A549 (cell line): ENCODE results near the gene B4GALT1. TPM values are rescaled to one million over a fixed set of nuclear protein-coding genes. Genes with fewer than 3 reads are reported as not detected.

Source experiments
- ATAC-seq, 2 experiments: fragments of 200-7000 bp in 1 of 2; fragments of >200 bp in 1 of 2; cut with Nextera tagmentation in 1 of 2; cut with Tn5 transposase in 1 of 2; 3 replicates each; pipeline versions ENCODE4 v1.8.0 to v1.9.1; 2018 to 2020; ENCODE audit warnings: mild to moderate bottlenecking in 1 of 2, moderate library complexity in 1 of 2
- CTCF ChIA-PET: fragments of 300-600 bp; sonication (Branson Sonifier 250); formaldehyde crosslinking; extraction: SDS; loops from one replicate; lab custom pipeline; 2021; ENCODE audit warnings: antibody characterized with exemption, inconsistent platforms; lab: Yijun Ruan, JAX
- POLR2A ChIA-PET: fragments of 350-600 bp; formaldehyde crosslinking; extraction: SDS; loops from one replicate; lab custom pipeline; 2021; ENCODE audit warnings: antibody characterized with exemption, inconsistent platforms; lab: Yijun Ruan, JAX
- DNase-seq, 2 experiments: peaks; one replicate each; pipeline versions ENCODE4 v3.0.0 to v3.0.0-alpha.2; 2011 to 2016; ENCODE audit warnings: low read depth in 1 of 2, low spot score in 1 of 2
- FAIRE-seq: peaks from 2 replicates; lab custom pipeline; 2011; peaks lifted over from hg19 to GRCh38; lab: Jason Lieb, UNC
- H3K27ac ChIP-seq, 2 experiments: fragments of >200 bp; sonication (Bioruptor Twin); formaldehyde crosslinking; 3 replicates each; pipeline ENCODE4 v1.5.1; 2016 to 2017
- H3K4me1 ChIP-seq: fragments of >200 bp; sonication (Bioruptor Twin); formaldehyde crosslinking; 3 replicates; pipeline ENCODE4 v1.6.1; 2016
- H3K4me2 ChIP-seq: fragments of >200 bp; sonication (Bioruptor Twin); formaldehyde crosslinking; 3 replicates; pipeline ENCODE4 v1.6.1; 2016
- H3K4me3 ChIP-seq: fragments of >200 bp; sonication (Bioruptor Twin); formaldehyde crosslinking; 3 replicates; pipeline ENCODE4 v1.5.1; 2016
- H3K9me3 ChIP-seq: fragments of >200 bp; sonication (Bioruptor Twin); formaldehyde crosslinking; 3 replicates; pipeline ENCODE4 v1.6.1; 2016
- BHLHE40 ChIP-seq: IDR thresholded peaks from 2 replicates; pipeline ENCODE4 v1.6.1; 2012; ENCODE audit warnings: low read depth, low read length, inconsistent platforms
- CBX2 ChIP-seq: fragments of 200-600 bp; sonication (generic); IDR thresholded peaks from 2 replicates; pipeline ENCODE4 v1.6.1; 2016; ENCODE audit warnings: low read depth, mild to moderate bottlenecking, borderline replicate concordance
- CHD2 ChIP-seq: fragments of 150-350 bp; IDR thresholded peaks from 2 replicates; pipeline ENCODE4 v1.6.1; 2014; ENCODE audit warnings: low read length; ENCODE audit not compliant: partially characterized antibody
- EHMT2 ChIP-seq: fragments of 200-600 bp; sonication (generic); IDR thresholded peaks from 2 replicates; pipeline ENCODE4 v1.6.1; 2016; ENCODE audit warnings: antibody characterized with exemption, low read depth, mild to moderate bottlenecking, moderate library complexity
- ESRRA ChIP-seq: fragments of 150-350 bp; IDR thresholded peaks from 2 replicates; pipeline ENCODE4 v1.6.1; 2014; ENCODE audit warnings: mild to moderate bottlenecking, low read length, borderline replicate concordance
- FOSL2 ChIP-seq, 2 experiments: fragments of 450-650 bp in 1 of 2; fragments of >200 bp in 1 of 2; sonication (Bioruptor Twin) in 1 of 2; formaldehyde crosslinking; IDR thresholded peaks; 2 replicates each; pipeline versions ENCODE4 v1.5.0 to v1.6.1; 2016 to 2020; ENCODE audit warnings: mild to moderate bottlenecking in 1 of 2, moderate library complexity in 1 of 2
- FOXS1 ChIP-seq: fragments of 250-450 bp; sonication (Bioruptor Pico); IDR thresholded peaks from 2 replicates; pipeline ENCODE4 v1.5.0; 2020; ENCODE audit warnings: mild to moderate bottlenecking, moderate library complexity
- GATA3 ChIP-seq: IDR thresholded peaks from 2 replicates; pipeline ENCODE4 v1.6.1; 2012; ENCODE audit warnings: borderline replicate concordance
- HOXA7 ChIP-seq: fragments of 250-450 bp; sonication (Bioruptor Pico); IDR thresholded peaks from 2 replicates; pipeline ENCODE4 v1.5.0; 2020; ENCODE audit warnings: mild to moderate bottlenecking, moderate library complexity
- HOXB5 ChIP-seq: fragments of 250-450 bp; sonication (Bioruptor Pico); IDR thresholded peaks from 2 replicates; pipeline ENCODE4 v1.5.0; 2020; ENCODE audit warnings: mild to moderate bottlenecking, moderate library complexity
- JUN ChIP-seq, 2 experiments: fragments of >200 bp; sonication (Bioruptor Twin); formaldehyde crosslinking; IDR thresholded peaks; 2 replicates in 1 of 2; 3 replicates in 1 of 2; pipeline ENCODE4 v1.6.1; 2016 to 2017
- KDM1A ChIP-seq: fragments of 200-600 bp; sonication (generic); IDR thresholded peaks from 2 replicates; pipeline ENCODE4 v1.6.1; 2016; ENCODE audit warnings: low read depth, mild to moderate bottlenecking
- KDM5A ChIP-seq: fragments of 200-600 bp; sonication (generic); IDR thresholded peaks from 2 replicates; pipeline ENCODE4 v1.6.1; 2016; ENCODE audit warnings: antibody characterized with exemption, mild to moderate bottlenecking
- MAFK ChIP-seq: fragments of 450-650 bp; IDR thresholded peaks from 2 replicates; pipeline ENCODE4 v1.6.1; 2014; ENCODE audit not compliant: partially characterized antibody
- MAZ ChIP-seq: fragments of 150-350 bp; IDR thresholded peaks from 2 replicates; pipeline ENCODE4 v1.6.1; 2014; ENCODE audit warnings: antibody characterized with exemption, low read depth, low read length, borderline replicate concordance
- PHF8 ChIP-seq: fragments of 200-600 bp; sonication (generic); IDR thresholded peaks from 2 replicates; pipeline ENCODE4 v1.6.1; 2016; ENCODE audit warnings: low read depth, mild to moderate bottlenecking, antibody characterized with exemption, moderate library complexity, borderline replicate concordance
- POLR2AphosphoS2 ChIP-seq: conservative IDR thresholded peaks from 2 replicates; pipeline ENCODE4 v1.6.1; 2012; ENCODE audit warnings: low read length, improper control_type of control experiment, inconsistent platforms
- RARB ChIP-seq: fragments of 250-450 bp; sonication (Bioruptor Pico); IDR thresholded peaks from 2 replicates; pipeline ENCODE4 v1.8.0; 2021; ENCODE audit warnings: mild to moderate bottlenecking, moderate library complexity
- RCOR1 ChIP-seq: fragments of 150-350 bp; IDR thresholded peaks from 2 replicates; pipeline ENCODE4 v1.6.1; 2014; ENCODE audit warnings: antibody characterized with exemption, low read length, low read depth
- SREBF2 ChIP-seq: fragments of 450-650 bp; IDR thresholded peaks from 2 replicates; pipeline ENCODE4 v1.6.1; 2014; ENCODE audit warnings: mild to moderate bottlenecking, moderate library complexity
- TP53 ChIP-seq: fragments of 250-450 bp; sonication (Bioruptor Pico); IDR thresholded peaks from 2 replicates; pipeline ENCODE4 v1.5.0; 2021; ENCODE audit warnings: mild to moderate bottlenecking, moderate library complexity
- ZNF302 ChIP-seq: fragments of 250-450 bp; sonication (Bioruptor Pico); IDR thresholded peaks from 2 replicates; pipeline ENCODE4 v1.9.0; 2021; ENCODE audit warnings: inconsistent platforms, mild to moderate bottlenecking, moderate library complexity
- ZSCAN20 ChIP-seq: fragments of 250-450 bp; sonication (Bioruptor Pico); IDR thresholded peaks from 2 replicates; pipeline ENCODE4 v1.8.0; 2022; ENCODE audit warnings: mild to moderate bottlenecking, moderate library complexity
- WGBS: methylation state at CpG from one replicate; pipeline ENCODE4 v1.1.6; 2017; ENCODE audit errors: missing lambda C conversion rate; 5-methylcytosine and 5-hydroxymethylcytosine counted together
- polyA plus RNA-seq, 4 experiments: library from polyadenylated mRNA; depleted of rRNA in 3 of 4; stranded (reverse); fragments of >200 nt; fragmentation: RNase III in 1 of 4; extraction: RNeasy Plus Mini Kit Qiagen cat#74134 plus additional on column Dnase treatment in 1 of 4; gene quantifications; 2 replicates in 3 of 4; 3 replicates in 1 of 4; pipeline ENCODE4 v1.2.3, GENCODE V29; 2011 to 2017
- TF ChIP-seq, protein P1 (sequence below): IDR thresholded peaks from 2 replicates; pipeline ENCODE4 v1.6.1; 2012
- TF ChIP-seq, protein P2 (sequence below): fragments of 250-450 bp; sonication (Bioruptor Pico); IDR thresholded peaks from 2 replicates; pipeline ENCODE4 v1.5.0; 2020; ENCODE audit warnings: low read depth, mild to moderate bottlenecking, moderate library complexity
- TF ChIP-seq, protein P3 (sequence below): fragments of >200 bp; sonication (Bioruptor Twin); formaldehyde crosslinking; IDR thresholded peaks from 3 replicates; pipeline ENCODE4 v1.6.1; 2016

B4GALT1 gene
- polyA plus RNA-seq, 2 of the 4 experiments (the other 2 are of a cell fraction) = 167 to 180 TPM

DNA sequence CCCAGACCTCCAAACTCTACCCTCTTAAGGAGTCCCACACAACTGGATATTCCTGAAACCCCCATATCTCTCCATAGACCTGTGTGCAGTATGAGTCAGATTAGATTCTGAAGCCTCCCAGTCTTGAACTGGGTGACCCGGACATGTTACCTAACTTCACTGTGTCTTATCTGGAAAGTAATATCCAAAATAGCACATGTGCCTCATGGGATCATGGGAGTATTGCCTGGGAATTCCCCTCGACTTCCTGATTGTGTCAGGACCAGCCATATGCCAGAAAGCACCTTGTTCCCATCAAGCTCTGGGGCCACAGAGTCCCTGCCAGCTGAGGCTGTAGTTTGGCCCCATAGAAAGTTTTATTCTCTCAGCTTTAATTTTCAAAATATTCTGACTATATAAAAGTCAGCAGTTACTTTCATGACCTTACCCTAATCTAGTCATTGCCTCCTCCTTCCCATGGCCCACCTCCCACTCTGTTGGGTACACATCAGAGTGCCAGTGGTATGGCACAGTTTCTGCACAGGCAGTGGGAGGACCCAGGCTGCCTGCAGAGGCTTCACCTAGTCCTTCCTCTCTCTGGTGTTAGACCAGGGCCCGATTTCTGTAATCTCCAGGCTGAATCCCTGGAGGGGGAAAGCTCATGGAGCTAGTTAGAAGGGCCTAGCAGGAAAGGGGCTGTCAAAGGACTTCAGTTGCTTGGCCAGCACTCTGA is 19.5 kb upstream of the B4GALT1 start:
- 36% methylated on average over 3 of the region's 3 CpGs for WGBS
- Histone ChIP-seq H3K9me3 (no peaks in the 10 kb centered on the region), H3K4me1 (peaks cover 14% of the 10 kb centered on the region)
- CTCF ChIA-PET = interaction anchor here (0.6 to 2.7 kb wide), 6 partner anchors 10 to 114 kb away, joined by 3 to 12 read pairs (median 4); no protein-coding TSS in a partner anchor
- FAIRE-seq (no peak), ATAC-seq (peak in 1 of 2 experiments; percentile 61; a peak in 4 of 6 replicates), DNase-seq (peak in 1 of 2 experiments; percentile 25)
- TF ChIP-seq RCOR1 (no peak), EHMT2 (no peak), GATA3 (no peak), POLR2AphosphoS2 (no peak), FOXS1 (CRISPR knock-in tag) (no peak), HOXB5 (CRISPR knock-in tag) (no peak), BHLHE40 (no peak), SREBF2 (no peak), KDM5A (no peak)
- TF ChIP-seq, all 56 proteins: peak for 0
- POLR2A ChIA-PET = no interaction called here
- Histone ChIP-seq H3K4me3 (no peak overlapping the region), H3K4me2 (no peak overlapping the region), H3K27ac (peak overlapping the region in 1 of 2 experiments; percentile 6; a peak in 3 of 6 replicates)

DNA sequence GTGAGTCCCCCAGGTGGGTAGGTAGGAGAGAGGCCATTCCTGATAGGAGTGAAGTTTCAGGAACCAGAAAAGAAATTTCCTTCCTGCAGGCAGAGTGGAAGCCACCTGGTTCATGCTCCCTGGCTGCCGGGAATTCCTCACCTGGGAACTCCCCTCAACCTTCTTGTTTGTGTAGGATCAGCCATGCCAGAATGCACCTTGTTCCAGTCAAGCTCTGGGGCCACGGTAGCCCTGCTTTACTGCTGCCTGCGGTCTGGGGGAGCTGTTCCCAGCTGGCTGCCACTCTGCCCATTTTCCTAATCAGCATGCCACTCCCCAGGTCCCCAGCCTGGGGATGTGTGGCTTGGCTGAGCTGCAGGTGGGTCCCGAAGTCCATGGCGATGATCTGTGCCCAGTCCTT is 18.7 kb upstream of the B4GALT1 start:
- POLR2A ChIA-PET = no interaction called here
- Histone ChIP-seq H3K4me2 (no peak overlapping the region), H3K4me3 (no peak overlapping the region)

DNA sequence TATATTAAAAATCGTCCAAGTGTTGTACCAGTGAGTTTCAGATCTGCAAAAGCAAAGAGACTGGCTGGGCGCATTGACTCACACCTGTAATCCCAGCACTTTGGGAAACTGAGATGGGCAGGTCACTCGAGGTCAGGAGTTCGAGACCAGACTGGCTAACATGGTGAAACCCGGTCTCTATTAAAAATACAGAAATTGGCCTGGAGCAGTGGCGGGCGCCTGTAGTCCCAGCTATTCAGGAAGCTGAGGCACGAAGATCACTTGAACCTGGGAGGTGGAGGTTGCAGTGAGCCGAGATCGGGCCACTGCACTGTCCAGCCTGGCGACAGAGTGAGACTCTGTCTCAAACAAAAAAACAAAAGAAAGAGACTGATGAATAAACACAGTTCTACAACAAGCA is 18.3 kb upstream of the B4GALT1 start:
- peaks cover 17% of the 10 kb centered on the region for H3K4me1 ChIP-seq
- ATAC-seq = no peak
- no peak overlapping the region for H3K4me3 ChIP-seq
- TF ChIP-seq FOSL2 (IDR thresholded peaks at IDR 0.05) = no peak
- no peak for TF ChIP-seq FOSL2 (CRISPR knock-in tag; IDR thresholded peaks at IDR 0.05)
- TF ChIP-seq KDM5A = no peak
- no peak for TF ChIP-seq PHF8
- no peak for TF ChIP-seq TP53 (CRISPR knock-in tag)
- TF ChIP-seq, protein P1, sequence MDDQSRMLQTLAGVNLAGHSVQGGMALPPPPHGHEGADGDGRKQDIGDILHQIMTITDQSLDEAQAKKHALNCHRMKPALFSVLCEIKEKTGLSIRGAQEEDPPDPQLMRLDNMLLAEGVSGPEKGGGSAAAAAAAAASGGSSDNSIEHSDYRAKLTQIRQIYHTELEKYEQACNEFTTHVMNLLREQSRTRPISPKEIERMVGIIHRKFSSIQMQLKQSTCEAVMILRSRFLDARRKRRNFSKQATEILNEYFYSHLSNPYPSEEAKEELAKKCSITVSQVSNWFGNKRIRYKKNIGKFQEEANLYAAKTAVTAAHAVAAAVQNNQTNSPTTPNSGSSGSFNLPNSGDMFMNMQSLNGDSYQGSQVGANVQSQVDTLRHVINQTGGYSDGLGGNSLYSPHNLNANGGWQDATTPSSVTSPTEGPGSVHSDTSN = no peak
- no peak for TF ChIP-seq BHLHE40
- no peak for TF ChIP-seq MAZ
- no peak for TF ChIP-seq GATA3
- TF ChIP-seq JUN (IDR thresholded peaks at IDR 0.05) = no peak
- TF ChIP-seq, protein P2, sequence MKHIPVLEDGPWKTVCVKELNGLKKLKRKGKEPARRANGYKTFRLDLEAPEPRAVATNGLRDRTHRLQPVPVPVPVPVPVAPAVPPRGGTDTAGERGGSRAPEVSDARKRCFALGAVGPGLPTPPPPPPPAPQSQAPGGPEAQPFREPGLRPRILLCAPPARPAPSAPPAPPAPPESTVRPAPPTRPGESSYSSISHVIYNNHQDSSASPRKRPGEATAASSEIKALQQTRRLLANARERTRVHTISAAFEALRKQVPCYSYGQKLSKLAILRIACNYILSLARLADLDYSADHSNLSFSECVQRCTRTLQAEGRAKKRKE = no peak
- no peak for TF ChIP-seq ZSCAN20 (CRISPR knock-in tag)
- no peak for TF ChIP-seq CHD2
- TF ChIP-seq HOXA7 (CRISPR knock-in tag) = no peak
- no peak for TF ChIP-seq KDM1A
- TF ChIP-seq EHMT2 = no peak
- no peak for TF ChIP-seq ESRRA
- TF ChIP-seq CBX2 = no peak
- TF ChIP-seq, protein P3, sequence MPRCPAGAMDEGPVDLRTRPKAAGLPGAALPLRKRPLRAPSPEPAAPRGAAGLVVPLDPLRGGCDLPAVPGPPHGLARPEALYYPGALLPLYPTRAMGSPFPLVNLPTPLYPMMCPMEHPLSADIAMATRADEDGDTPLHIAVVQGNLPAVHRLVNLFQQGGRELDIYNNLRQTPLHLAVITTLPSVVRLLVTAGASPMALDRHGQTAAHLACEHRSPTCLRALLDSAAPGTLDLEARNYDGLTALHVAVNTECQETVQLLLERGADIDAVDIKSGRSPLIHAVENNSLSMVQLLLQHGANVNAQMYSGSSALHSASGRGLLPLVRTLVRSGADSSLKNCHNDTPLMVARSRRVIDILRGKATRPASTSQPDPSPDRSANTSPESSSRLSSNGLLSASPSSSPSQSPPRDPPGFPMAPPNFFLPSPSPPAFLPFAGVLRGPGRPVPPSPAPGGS = no peak
- TF ChIP-seq MAFK = no peak
- no peak for FAIRE-seq
- H3K9me3 ChIP-seq = no peaks in the 10 kb centered on the region
- CTCF ChIA-PET = interaction anchor here (0.6 to 1.9 kb wide), 7 partner anchors 13 to 105 kb away, joined by 3 to 6 read pairs (median 4); partner anchors contain the start of gene B4GALT1
- H3K27ac ChIP-seq = peak overlapping the region in 1 of 2 experiments; percentile 6; a peak in 2 of 6 replicates
- no peak for DNase-seq
- WGBS = 82% methylated on average over 11 of the region's 11 CpGs
- POLR2A ChIA-PET = interaction anchor here (1.4 kb wide), 1 partner anchor 161 kb away, joined by 3 read pairs; the partner anchor contains the start of gene DNAJA1
- peak overlapping the region; percentile 9 for H3K4me2 ChIP-seq

More for the DNA sequence above, 18.7 kb upstream of the B4GALT1 start:
- ATAC-seq = peak in 1 of 2 experiments; percentile 33; a peak in 3 of 6 replicates
- no peak for TF ChIP-seq RARB (CRISPR knock-in tag)
- no peak for TF ChIP-seq KDM1A
- no peak for TF ChIP-seq BHLHE40
- no peak for TF ChIP-seq ZNF302 (CRISPR knock-in tag)
- TF ChIP-seq EHMT2 = no peak
- TF ChIP-seq, all 56 proteins: peak for 0
- CTCF ChIA-PET = interaction anchor here (1.2 to 2.7 kb wide), 4 partner anchors 9 to 42 kb away, joined by 4 to 12 read pairs (median 5); no protein-coding TSS in a partner anchor
- Histone ChIP-seq H3K4me1 (peaks cover 16% of the 10 kb centered on the region), H3K27ac (peak overlapping the region in 1 of 2 experiments; percentile 6; a peak in 2 of 6 replicates), H3K9me3 (no peaks in the 10 kb centered on the region)
- FAIRE-seq (no peak), DNase-seq (no peak)
- 56% methylated on average over 5 of the region's 5 CpGs for WGBS
